Vagina (tissue), 2 donors: ENCODE results near the gene C10orf90.

Experiments used
- POLR2A ChIP-seq, 2 donors: fragments of 450-650 bp; IDR thresholded peaks; one replicate each; pipeline ENCODE4 v1.6.1; 2017; ENCODE audit warnings: antibody characterized with exemption in 2 of 2, mild to moderate bottlenecking in 2 of 2, moderate library complexity in 2 of 2
- TF ChIP-seq, protein P1 (sequence below), 3 experiments: fragments of 450-650 bp in 2 of 3; fragments of 200-600 bp in 1 of 3; sonication (generic) in 1 of 3; IDR thresholded peaks; one replicate each; pipeline ENCODE4 v1.5.1; 2017 to 2019; ENCODE audit warnings: antibody characterized with exemption in 3 of 3, mild to moderate bottlenecking in 2 of 3, moderate library complexity in 2 of 3

DNA sequence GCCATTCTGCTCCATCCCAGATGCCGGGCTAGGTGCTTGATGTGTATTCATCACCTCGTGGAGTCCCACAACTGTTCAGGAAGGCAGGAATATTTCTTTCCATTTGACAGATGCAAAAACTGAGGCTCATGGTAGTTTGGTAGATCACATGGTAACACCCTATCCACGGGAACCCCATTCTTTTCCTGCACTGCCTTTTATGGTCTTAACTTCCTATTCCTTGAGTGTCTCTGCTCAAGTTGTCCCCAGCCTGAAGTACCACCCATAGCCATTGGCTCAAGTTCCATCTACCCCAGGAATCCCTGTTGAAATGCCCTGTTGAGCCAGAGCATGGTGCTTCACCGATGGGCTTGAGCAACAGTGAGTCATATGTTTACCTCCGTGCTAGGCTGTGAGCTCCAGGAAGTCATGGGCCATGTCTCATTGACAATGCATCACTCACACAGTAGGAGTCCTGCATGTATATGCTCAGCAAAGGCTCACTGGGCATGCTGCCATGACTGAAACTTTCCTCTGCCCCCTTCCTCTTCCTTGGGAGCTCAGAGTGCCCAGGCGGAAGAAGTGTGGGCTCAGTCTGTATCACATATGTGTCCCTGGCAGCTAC is 210.5 kb downstream of the C10orf90 start:
- TF ChIP-seq, protein P1, sequence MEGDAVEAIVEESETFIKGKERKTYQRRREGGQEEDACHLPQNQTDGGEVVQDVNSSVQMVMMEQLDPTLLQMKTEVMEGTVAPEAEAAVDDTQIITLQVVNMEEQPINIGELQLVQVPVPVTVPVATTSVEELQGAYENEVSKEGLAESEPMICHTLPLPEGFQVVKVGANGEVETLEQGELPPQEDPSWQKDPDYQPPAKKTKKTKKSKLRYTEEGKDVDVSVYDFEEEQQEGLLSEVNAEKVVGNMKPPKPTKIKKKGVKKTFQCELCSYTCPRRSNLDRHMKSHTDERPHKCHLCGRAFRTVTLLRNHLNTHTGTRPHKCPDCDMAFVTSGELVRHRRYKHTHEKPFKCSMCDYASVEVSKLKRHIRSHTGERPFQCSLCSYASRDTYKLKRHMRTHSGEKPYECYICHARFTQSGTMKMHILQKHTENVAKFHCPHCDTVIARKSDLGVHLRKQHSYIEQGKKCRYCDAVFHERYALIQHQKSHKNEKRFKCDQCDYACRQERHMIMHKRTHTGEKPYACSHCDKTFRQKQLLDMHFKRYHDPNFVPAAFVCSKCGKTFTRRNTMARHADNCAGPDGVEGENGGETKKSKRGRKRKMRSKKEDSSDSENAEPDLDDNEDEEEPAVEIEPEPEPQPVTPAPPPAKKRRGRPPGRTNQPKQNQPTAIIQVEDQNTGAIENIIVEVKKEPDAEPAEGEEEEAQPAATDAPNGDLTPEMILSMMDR (IDR thresholded peaks at IDR 0.05), result no peak
- no peak for TF ChIP-seq POLR2A (IDR thresholded peaks at IDR 0.05)
